ENCODE data around the gene ZNRF3.
A peak's percentile ranks its signal among the peaks of the same experiment; 100 is the strongest.

ZNRF3 gene

GRCh38 chr22:29014773-29015172, 131.4 kb downstream of the ZNRF3 start:
- Histone ChIP-seq H2AK5ac (ENCODE audit: low read length, severe bottlenecking) (peak overlapping the region; percentile 54), H3K14ac (ENCODE audit: low read length in 2 of 2) (no peak overlapping the region), H2BK5ac (ENCODE audit: low read depth, low read length, poor library complexity, severe bottlenecking) (no peak overlapping the region), H3K9me3 (ENCODE audit: control insufficient read depth, low read length) (no peaks in the 10 kb centered on the region), H3K4me3 (ENCODE audit: insufficient read depth in 1 of 2, low read depth in 1 of 2, low read length in 2 of 2) (no peak overlapping the region), H2BK15ac (ENCODE audit: low read depth, poor library complexity, severe bottlenecking) (no peak overlapping the region), H3K27me3 (ENCODE audit: control insufficient read depth in 1 of 2, insufficient read depth in 1 of 2, low read length in 2 of 2) (no peaks in the 10 kb centered on the region), H3K79me1 (replicated peaks; ENCODE audit: low read length, poor library complexity, severe bottlenecking) (peaks cover 54% of the 10 kb centered on the region), H3K4ac (ENCODE audit: low read depth in 1 of 2, low read length in 2 of 2) (no peak overlapping the region), H2BK120ac (ENCODE audit: low read depth, low read length) (no peak overlapping the region), H2AFZ (ENCODE audit: low read depth, low read length) (no peak overlapping the region), H3K4me2 (ENCODE audit: low read length, poor library complexity, severe bottlenecking) (no peak overlapping the region), H4K91ac (ENCODE audit: low read length) (no peak overlapping the region), H3K23ac (ENCODE audit: low read length in 2 of 2) (no peak overlapping the region), H3K9ac (ENCODE audit: low read length) (no peak overlapping the region), H3K36me3 (ENCODE audit: control insufficient read depth in 1 of 2, insufficient read depth in 2 of 2, low read depth in 1 of 2, low read length in 2 of 2) (no peaks in the 10 kb centered on the region), H4K8ac (ENCODE audit: low read length) (no peak overlapping the region), H3K18ac (ENCODE audit: low read depth in 1 of 2, low read length in 2 of 2) (no peak overlapping the region), H3K27ac (ENCODE audit: low read length, poor library complexity, severe bottlenecking) (no peak overlapping the region), H3K4me1 (ENCODE audit: control insufficient read depth, insufficient read depth, low read depth, low read length) (peaks cover 10% of the 10 kb centered on the region), H2BK12ac (ENCODE audit: low read length in 2 of 2) (no peak overlapping the region)
- DNase-seq = no peak
- 84% methylated on average over 3 of the region's 4 CpGs for WGBS

- Histone ChIP-seq H3K14ac (ENCODE audit: low read length in 2 of 2) (no peak overlapping the region), H3K79me1 (replicated peaks; ENCODE audit: low read length, poor library complexity, severe bottlenecking) (peaks cover 55% of the 10 kb centered on the region), H2BK120ac (ENCODE audit: low read depth, low read length) (no peak overlapping the region), H2AK5ac (ENCODE audit: low read length, severe bottlenecking) (peak overlapping the region; percentile 17), H4K91ac (ENCODE audit: low read length) (no peak overlapping the region), H2BK5ac (ENCODE audit: low read depth, low read length, poor library complexity, severe bottlenecking) (no peak overlapping the region), H2AFZ (ENCODE audit: low read depth, low read length) (no peak overlapping the region), H3K9ac (ENCODE audit: low read length) (no peak overlapping the region), H3K27me3 (ENCODE audit: control insufficient read depth in 1 of 2, insufficient read depth in 1 of 2, low read length in 2 of 2) (no peaks in the 10 kb centered on the region), H2BK15ac (ENCODE audit: low read depth, poor library complexity, severe bottlenecking) (no peak overlapping the region), H3K4ac (ENCODE audit: low read depth in 1 of 2, low read length in 2 of 2) (no peak overlapping the region), H3K4me1 (ENCODE audit: control insufficient read depth, insufficient read depth, low read depth, low read length) (peaks cover 11% of the 10 kb centered on the region), H3K18ac (ENCODE audit: low read depth in 1 of 2, low read length in 2 of 2) (no peak overlapping the region), H3K9me3 (ENCODE audit: control insufficient read depth, low read length) (no peaks in the 10 kb centered on the region), H3K23ac (ENCODE audit: low read length in 2 of 2) (no peak overlapping the region), H2BK12ac (ENCODE audit: low read length in 2 of 2) (no peak overlapping the region), H3K4me3 (ENCODE audit: insufficient read depth in 1 of 2, low read depth in 1 of 2, low read length in 2 of 2) (no peak overlapping the region), H3K36me3 (ENCODE audit: control insufficient read depth in 1 of 2, insufficient read depth in 2 of 2, low read depth in 1 of 2, low read length in 2 of 2) (peaks cover 0 to 3% of the 10 kb centered on the region in 2 experiments), H3K27ac (ENCODE audit: low read length, poor library complexity, severe bottlenecking) (peak overlapping the region; percentile 50), H4K8ac (ENCODE audit: low read length) (no peak overlapping the region), H3K4me2 (ENCODE audit: low read length, poor library complexity, severe bottlenecking) (peak overlapping the region; percentile 31)
- no peak for DNase-seq
- 96% methylated on average over 3 of the region's 3 CpGs for WGBS
Observed at GRCh38 chr22:29016067-29016938, 132.9 kb downstream of the ZNRF3 start.

GRCh38 chr22:29018293-29019189, 135.2 kb downstream of the ZNRF3 start:
- Histone ChIP-seq H3K4ac (ENCODE audit: low read depth in 1 of 2, low read length in 2 of 2) (no peak overlapping the region), H2AFZ (ENCODE audit: low read depth, low read length) (no peak overlapping the region), H3K18ac (ENCODE audit: low read depth in 1 of 2, low read length in 2 of 2) (no peak overlapping the region), H3K27me3 (ENCODE audit: control insufficient read depth in 1 of 2, insufficient read depth in 1 of 2, low read length in 2 of 2) (no peaks in the 10 kb centered on the region), H3K4me1 (ENCODE audit: control insufficient read depth, insufficient read depth, low read depth, low read length) (peaks cover 16% of the 10 kb centered on the region), H2AK5ac (ENCODE audit: low read length, severe bottlenecking) (peak overlapping the region; percentile 7), H3K14ac (ENCODE audit: low read length in 2 of 2) (no peak overlapping the region), H2BK15ac (ENCODE audit: low read depth, poor library complexity, severe bottlenecking) (no peak overlapping the region), H3K27ac (ENCODE audit: low read length, poor library complexity, severe bottlenecking) (no peak overlapping the region), H4K91ac (ENCODE audit: low read length) (no peak overlapping the region), H3K4me3 (ENCODE audit: insufficient read depth in 1 of 2, low read depth in 1 of 2, low read length in 2 of 2) (no peak overlapping the region), H3K9ac (ENCODE audit: low read length) (no peak overlapping the region), H3K9me3 (ENCODE audit: control insufficient read depth, low read length) (no peaks in the 10 kb centered on the region), H2BK12ac (ENCODE audit: low read length in 2 of 2) (no peak overlapping the region), H3K79me1 (replicated peaks; ENCODE audit: low read length, poor library complexity, severe bottlenecking) (peaks cover 38% of the 10 kb centered on the region), H2BK5ac (ENCODE audit: low read depth, low read length, poor library complexity, severe bottlenecking) (no peak overlapping the region), H2BK120ac (ENCODE audit: low read depth, low read length) (no peak overlapping the region), H3K4me2 (ENCODE audit: low read length, poor library complexity, severe bottlenecking) (no peak overlapping the region), H3K36me3 (ENCODE audit: control insufficient read depth in 1 of 2, insufficient read depth in 2 of 2, low read depth in 1 of 2, low read length in 2 of 2) (peaks cover 0 to 3% of the 10 kb centered on the region in 2 experiments), H4K8ac (ENCODE audit: low read length) (no peak overlapping the region), H3K23ac (ENCODE audit: low read length in 2 of 2) (no peak overlapping the region)
- no peak for DNase-seq
- WGBS = 100% methylated on average over 4 of the region's 4 CpGs
